Keratinocyte (primary cell): Measurements from ENCODE around the gene CAPN15.

Experiments
- CTCF ChIP-seq, 3 experiments: IDR thresholded peaks in 1 of 3; conservative IDR thresholded peaks in 1 of 3; optimal IDR thresholded peaks in 1 of 3; 2 replicates in 2 of 3; 3 replicates in 1 of 3; pipeline versions ENCODE3 to v1.5.1; 2011; ENCODE audit warnings: low read length in 3 of 3, mild to moderate bottlenecking in 3 of 3, moderate library complexity in 2 of 3, control low read depth in 1 of 3, inconsistent platforms in 1 of 3; ENCODE audit not compliant: insufficient read depth in 2 of 3; ENCODE audit errors: extremely low read depth in 1 of 3
- EZH2 ChIP-seq: IDR thresholded peaks from one replicate; pipeline ENCODE4 v1.6.1; 2012; ENCODE audit warnings: inconsistent platforms, mild to moderate bottlenecking, low read length, moderate library complexity

DNA sequence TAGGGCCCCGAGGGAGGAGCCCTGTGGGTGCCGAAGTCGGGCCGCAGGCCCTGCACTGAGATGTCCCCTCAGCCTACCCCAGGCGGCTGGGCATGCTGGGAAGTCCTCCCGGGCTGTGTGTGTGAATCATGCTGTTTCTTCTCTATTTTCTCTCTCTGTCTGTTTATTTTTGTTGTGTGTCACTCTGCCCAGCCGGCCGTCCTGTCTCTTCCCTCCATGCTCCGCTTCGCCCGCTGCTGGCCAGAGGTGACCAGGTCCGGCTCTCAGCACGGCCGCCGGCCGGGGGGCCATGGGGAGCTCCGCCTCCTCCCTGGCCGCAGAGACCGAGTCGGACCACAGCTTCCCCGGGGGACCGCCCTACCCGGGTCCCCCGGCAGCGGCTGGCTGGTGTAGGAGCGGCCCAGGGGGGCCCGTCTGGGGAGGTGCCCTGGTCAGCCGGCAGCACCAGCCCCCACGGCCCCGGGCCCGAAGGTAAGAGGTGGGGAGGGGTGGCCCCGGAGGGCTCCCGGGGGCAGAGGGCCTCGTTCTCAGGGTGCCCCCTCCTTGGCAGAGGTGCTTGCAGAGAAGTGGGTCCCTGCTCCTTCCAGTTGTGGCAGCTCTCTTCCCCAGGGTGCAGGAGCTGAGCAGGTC lies 12.5 kb downstream of the CAPN15 start:
- TF ChIP-seq CTCF (optimal IDR thresholded peaks at IDR 0.05 in 1 of 3, IDR thresholded peaks at IDR 0.05 in 1 of 3, conservative IDR thresholded peaks at IDR 0.05 in 1 of 3; ENCODE audit: extremely low read depth in 1 of 3, insufficient read depth in 2 of 3, low read length in 3 of 3): no peak
- no peak for TF ChIP-seq EZH2
